PFSK-1 (cell line): ENCODE data around the gene OSBPL6.

Experiments
- POLR2AphosphoS5 ChIP-seq: IDR thresholded peaks from 2 replicates; pipeline ENCODE4 v1.6.1; 2012; ENCODE audit warnings: low read depth, mild to moderate bottlenecking, control low read depth, low read length, moderate library complexity
- REST ChIP-seq, 2 experiments: IDR thresholded peaks; 2 replicates each; pipeline versions ENCODE4 v1.6.1 to v1.8.0; 2011 to 2012; ENCODE audit warnings: low read depth in 2 of 2, low read length in 2 of 2, control low read depth in 1 of 2, inconsistent platforms in 1 of 2, mild to moderate bottlenecking in 1 of 2, moderate library complexity in 1 of 2; ENCODE audit not compliant: insufficient read depth in 1 of 2

GRCh38 chr2:178200331-178200730 lies 6.0 kb downstream of the OSBPL6 start:
- TF ChIP-seq POLR2AphosphoS5 (no peak), REST (IDR thresholded peaks at IDR 0.05; ENCODE audit: insufficient read depth in 1 of 2, low read depth in 2 of 2, low read length in 2 of 2) (no peak)
